Renal cortex interstitium (tissue), 11 donors: Measurements from ENCODE around the gene BLID. TPM values are rescaled to one million over a fixed set of nuclear protein-coding genes. Genes with fewer than 3 reads are reported as not detected.

Source experiments
- DNase-seq, 11 donors: peaks; one replicate each; pipeline ENCODE4 v3.0.0-alpha.2; 2013; ENCODE audit warnings: low read depth in 9 of 11, low spot score in 4 of 11; ENCODE audit errors: extremely low read depth in 1 of 11
- polyA plus RNA-seq, 3 donors: library from polyadenylated mRNA; unstranded; fragments of 120-200 nt; gene quantifications; one replicate each; pipeline ENCODE4 v1.2.1, GENCODE V29; 2013; ENCODE audit not compliant: insufficient read length in 3 of 3

The BLID gene
- polyA plus RNA-seq, 3 donors, result not detected

DNA sequence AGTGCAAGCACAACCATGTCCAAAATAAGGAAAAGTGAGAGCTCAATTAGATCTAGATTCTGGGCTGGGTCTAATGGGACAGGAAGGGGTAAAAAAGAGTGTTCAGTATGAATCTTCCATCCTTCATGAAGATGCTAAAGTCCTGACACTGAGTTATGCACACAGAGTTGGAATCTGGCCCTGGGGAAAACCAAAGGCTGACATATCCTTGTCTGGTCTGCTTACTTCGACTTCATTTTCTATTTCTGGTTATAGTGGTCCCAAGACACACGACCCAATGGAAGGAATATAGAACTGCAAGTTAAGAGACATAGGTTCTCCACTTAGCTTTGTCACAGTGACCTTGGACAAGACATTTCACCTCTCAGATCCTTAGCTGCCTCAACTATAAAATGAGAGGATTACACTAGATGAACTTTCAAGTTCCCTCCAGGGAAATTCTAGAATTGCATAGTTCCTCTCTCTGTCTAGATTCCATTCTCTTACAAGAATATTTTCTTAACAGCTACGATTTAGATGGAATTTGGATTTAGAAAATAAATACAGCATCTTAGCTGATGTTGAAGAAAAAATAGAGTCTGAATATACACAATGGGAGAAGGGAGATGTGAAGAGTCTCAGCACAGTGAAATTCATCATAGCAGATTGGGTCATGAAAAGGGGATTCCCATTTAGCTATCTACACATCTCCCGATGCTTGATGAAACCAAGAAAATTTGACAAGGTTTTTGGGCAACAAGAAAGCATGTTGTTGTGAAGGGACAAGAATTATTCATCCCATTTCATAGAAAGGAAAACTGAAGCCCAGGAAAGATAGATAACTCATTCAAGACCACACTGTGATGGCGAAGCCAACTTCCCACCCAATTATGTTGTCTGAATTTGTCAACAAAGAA is 3.3 kb downstream of the BLID start:
- no peak for DNase-seq

DNA sequence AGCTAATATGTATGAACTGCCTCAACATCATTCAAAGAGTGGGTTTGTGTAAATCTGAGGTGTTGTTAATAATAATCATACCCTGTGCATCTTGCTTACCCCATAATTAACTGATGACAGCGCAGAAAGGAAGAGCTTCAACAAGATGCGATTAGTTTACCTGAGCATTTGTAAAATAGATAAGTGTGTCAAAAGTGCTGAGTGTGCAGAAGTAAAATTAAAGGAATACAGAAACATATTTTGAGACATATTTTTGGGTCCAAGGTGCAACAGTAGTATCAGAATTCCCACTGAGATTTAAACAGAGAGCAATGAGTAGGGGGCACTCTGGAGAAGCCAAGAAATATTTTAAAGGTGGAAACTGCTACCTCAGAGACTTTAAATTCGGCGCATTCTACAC is 6.1 kb downstream of the BLID start:
- DNase-seq, result no peak

DNA sequence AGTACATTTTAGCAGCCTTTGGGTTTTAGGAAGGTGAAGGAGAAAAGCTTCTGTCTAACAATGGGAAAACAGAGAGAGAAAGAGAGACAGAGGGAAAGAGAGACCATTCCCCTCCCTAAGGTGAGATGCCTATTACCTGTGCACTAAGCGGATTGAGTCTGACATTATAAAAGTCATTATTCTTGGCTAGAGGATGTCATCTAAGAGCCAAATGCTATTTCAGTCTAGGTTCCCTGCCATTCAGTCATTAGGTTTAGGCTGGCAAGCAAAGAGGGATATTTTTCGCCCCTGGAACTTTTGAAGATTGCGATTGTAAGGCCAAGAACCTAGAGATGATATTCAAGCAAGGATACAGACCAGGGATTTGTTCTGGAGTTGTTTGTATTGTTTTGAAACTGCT is 7.2 kb downstream of the BLID start:
- no peak for DNase-seq

DNA sequence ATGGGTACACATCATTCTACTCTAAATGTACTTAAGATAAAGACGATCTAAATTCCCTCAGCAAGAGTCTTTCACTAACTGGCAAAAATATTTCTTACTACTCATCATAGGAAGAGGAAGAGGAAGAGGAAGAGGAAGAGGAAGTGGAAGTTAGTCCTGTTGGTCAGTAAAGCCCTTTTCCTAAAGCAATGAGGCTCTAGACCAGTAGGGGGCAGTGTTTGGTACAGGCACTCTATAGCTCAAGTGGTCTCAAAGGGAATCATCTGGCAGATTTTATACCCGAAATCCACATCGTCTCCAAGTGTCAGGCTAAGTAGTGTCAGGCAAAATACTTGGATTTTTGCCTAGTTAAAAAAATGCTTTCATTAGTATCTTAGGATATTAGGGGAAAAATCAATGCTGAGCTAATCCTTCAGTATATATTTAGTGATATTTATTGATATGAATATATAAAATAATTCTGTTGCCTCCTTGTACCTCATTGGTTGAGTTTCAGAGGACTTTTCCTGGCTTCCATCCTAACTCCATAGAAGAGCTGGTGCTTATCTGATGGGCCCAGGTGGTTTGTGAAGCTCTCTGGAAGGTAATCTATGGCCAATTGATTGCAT is 7.7 kb downstream of the BLID start:
- peak in 2 of 11 donors; percentile 20 for DNase-seq

DNA sequence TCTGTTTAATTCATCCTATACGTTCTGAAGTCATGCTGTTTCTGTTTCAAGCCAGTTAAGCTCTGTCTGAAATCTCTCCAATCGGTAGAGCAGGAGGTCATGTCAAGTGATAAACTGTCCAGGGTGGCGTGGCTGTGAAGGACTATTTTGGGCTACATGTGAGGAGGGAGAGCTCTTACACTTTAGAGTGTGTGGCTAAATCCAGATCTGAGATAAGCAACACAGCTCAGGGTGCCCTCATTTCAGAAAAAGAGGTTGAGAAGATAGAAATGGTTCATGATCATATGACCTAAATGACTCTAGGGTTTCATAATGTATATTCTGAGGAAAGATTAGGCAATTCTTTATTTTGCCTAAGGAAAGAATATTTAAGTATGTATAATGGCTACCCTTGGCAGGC is 8.4 kb downstream of the BLID start:
- DNase-seq, result no peak

DNA sequence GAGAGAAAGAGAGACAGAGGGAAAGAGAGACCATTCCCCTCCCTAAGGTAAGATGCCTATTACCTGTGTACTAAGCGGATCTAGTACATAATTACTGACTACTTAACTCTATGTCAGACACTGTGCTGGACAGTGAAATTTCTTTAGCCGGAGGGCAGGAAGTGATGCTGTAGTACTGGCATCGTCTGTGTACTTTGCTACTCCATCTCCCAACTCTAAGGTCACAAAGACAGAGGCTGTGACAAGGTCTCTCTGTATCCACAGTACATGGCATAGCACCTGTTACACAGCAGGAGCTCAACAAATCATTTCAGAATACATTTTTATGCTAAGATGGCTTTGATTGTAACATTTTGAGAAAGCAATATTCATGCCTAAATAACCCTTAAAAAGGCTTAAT is 9.0 kb downstream of the BLID start:
- DNase-seq, result no peak

DNA sequence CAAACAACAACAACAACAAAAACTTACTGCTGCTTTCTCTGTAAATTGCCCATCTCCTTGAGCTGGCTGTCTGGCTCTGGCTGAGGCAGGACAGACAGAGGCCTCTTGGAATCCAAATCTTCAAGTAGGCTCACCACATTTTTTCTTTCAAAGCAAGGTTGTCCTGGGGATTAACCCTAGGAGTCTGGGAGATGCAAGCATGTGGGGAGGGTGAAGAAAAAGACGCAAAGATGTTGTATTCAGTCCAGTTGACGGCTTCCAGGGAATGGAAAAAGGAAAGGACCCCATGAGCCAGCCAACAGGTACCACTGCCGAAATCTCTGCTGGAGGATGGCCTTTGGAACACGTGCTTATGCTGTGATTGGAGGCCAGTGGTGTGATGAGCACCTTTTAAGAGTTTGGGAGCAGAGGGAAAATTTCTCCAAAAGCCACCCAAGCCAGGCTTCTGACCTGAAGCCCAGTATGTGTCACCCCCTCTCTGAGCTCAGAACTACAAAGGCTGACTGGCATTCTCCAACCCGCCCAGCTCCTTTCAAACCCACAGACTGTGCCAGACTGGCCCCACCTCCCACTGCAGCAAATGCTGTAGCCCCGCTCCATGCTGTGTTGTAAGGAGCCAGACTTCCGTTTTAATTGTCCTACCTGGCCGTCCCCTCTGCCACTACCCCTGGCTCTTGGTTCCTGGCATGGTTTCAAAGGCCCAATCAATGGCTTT is 10.8 kb downstream of the BLID start:
- DNase-seq, result no peak

DNA sequence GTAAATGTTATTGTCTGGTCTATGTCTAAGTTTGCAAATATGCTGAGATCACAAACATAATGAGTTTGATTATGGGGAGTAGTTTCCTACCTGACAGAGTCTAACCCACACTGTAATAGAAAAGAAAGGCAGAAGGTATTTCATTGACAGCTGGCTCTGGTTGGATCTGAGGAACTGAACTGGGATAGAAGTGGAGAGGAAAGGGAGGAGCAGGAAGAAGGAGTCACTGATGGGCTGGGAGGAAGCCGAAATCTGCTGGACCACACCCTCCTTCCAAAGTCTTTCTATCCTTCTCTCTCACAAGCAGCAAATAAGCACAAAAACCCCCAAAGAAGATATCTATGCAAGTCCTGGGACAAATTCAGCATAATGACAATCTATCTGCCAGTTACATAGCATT is 11.7 kb downstream of the BLID start:
- no peak for DNase-seq

DNA sequence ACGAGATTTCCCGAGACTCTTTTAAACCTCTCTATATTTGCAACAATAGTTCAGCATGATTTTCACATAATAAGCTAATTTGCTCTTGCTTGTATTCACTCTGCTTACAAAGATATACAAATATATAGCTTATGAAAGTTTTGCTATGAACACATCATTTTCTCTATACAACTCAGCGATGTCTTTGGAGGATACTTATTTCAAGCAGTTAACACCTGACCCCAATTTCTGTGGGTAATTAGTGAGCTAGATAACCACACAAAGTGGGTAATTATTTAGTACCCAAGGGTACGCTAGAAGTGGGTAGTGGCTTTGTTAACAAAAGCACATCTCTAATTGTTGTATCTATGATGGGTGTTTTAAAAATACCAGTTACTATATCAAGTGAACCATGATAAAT is 12.3 kb downstream of the BLID start:
- DNase-seq, result no peak

DNA sequence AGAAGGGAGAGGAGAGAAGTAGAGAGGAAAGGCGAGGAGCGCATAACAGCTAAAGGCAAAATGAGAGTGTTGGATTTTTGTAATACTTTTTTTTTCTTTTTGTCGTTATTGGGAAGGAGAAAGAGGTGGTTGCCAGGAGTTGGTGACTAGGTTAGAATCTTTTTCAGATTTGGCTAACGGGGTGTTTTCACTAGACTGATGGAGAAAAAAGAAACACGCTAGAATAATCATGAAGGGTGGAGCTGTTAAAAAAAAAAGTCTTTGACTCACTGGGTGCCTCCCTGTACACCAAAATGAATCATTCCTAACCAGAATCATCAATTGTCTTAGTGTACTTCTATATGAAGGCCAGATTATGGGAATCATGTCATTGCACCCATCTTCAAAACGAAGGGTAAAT is 12.7 kb downstream of the BLID start:
- no peak for DNase-seq

DNA sequence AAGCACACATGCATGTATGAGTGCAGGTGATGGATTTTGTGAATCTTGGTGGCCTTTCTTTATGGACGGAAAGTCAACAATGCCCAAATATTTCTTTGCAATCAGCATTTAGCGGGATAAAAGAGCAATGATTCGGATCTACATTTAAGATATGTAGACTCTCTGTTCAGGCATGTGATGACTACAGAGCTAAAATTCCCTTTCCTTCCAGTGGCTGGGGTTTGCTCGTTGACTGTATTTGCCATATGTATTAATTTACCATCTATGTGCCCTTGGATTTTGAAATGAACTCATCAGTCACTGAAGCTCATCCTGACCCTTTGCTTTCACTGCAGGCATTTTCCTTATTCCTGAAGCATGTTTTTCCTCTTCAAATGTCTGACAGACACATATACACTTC is 13.6 kb downstream of the BLID start:
- DNase-seq, result no peak

DNA sequence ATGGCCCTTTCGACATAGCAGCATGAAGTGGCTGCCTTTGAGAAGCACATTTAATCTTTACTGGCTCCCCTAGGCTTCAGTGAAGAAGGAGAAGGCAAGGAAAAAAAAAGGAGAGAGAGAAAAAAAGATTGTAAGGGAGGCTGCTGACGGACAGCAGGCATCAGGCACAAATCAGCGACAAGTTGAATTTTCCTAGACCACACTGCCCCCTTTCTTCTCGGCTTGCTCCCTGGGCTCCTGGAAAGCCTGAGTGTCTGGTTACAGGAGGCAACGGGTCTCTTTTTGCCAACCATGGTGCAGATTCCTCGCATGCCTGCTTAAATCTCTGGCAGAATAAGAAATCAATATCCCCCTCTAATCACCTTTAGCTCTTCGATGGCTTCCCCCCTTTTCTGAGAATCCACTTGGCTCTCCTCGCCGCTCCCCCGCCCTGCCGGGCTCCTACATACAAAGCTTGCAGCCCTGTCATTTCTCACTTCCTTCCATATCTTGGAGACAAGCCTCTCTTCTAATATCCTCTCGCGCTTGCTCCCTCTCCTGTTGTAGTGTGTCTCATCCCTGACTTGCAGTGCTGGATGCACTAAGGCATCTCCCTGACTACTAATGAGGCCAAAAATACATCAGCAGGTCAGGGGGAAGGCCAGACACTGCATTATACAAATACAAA is 14.3 kb downstream of the BLID start:
- peak in 9 of 11 donors; percentile 73 to 93 (median 83) for DNase-seq

DNA sequence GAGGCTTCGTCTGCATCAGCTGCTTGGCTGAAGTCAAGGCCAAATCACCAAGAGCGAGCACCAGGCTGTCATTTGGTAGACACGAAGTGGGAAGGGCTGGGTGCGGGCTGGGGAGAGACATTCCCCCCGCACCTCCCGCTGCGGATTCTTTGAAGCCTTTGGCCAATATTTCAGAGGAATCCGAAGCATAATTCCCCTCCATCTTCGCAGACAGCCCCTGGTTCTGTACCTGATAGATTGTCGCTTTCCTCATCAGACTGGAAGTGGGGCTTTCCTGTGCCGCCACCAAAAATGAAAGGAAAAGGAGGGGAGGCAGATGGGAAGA is 15.3 kb downstream of the BLID start:
- DNase-seq, result peak in 2 of 11 donors; percentile 35 to 36

DNA sequence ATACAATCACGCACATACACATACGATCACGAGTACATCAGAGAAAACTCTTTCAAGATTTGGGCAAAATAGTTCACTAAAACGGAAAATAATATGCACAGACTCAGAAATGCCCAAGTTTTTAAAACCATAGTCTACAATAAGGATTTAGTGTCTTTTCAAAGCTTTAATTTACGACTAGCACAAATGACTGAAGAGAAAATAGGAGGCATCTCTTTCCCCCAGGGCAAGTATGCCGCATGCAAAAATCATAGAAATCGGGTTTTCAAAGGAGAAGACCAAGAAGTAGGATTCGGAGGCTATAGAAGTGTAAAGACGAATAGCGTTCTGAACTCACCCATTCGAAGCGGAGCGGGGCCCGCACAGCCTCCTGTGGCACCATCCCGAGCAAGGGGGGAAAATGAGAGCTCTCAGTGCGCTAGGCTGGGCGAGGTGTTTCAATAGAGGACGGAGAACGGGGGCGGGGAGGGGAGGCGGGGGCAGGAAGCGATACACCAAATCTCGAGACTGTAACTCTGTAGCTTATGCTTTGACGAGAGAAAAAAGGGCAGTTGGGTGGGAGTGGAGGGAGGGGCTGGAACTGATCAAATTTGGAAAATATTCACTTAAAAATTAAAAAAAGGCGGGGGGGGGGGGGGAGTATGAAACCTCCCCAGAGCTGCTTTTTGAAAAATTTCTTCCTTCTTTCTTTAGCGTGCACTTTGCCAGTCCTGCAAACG is 15.8 kb downstream of the BLID start:
- DNase-seq, result peak in 3 of 11 donors; percentile 55 to 57 (median 57)

DNA sequence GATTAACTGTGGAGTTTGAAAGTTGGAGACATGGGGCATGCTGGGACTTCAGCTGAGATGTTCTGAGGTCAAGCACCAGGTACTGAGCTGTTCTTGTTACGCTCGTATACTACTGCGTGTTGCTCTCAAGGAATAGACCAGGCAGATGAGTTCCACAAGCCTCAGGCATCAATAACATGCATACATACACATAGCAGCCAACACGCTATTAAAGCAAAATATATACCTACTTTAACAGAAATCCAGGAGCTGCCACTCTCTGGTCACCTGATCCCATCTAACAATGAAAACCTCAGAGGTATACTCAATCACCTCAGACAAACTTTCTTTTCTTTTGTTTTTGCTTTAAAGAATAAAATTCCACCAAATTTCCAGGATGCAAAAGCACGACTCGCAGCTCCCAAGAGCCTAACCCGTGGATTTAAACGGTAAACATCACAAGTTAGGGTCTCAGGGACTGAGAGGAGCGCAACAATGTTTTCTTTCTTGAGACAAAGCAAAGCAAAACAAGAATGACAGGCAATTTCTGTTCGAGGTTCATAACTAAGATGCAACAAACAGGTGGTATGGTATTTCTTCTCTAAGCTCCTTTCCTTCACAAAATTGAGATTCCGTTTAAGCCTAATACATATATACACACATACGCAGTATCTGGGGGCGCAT is 16.5 kb downstream of the BLID start:
- peak in 2 of 11 donors; percentile 20 to 30 for DNase-seq

DNA sequence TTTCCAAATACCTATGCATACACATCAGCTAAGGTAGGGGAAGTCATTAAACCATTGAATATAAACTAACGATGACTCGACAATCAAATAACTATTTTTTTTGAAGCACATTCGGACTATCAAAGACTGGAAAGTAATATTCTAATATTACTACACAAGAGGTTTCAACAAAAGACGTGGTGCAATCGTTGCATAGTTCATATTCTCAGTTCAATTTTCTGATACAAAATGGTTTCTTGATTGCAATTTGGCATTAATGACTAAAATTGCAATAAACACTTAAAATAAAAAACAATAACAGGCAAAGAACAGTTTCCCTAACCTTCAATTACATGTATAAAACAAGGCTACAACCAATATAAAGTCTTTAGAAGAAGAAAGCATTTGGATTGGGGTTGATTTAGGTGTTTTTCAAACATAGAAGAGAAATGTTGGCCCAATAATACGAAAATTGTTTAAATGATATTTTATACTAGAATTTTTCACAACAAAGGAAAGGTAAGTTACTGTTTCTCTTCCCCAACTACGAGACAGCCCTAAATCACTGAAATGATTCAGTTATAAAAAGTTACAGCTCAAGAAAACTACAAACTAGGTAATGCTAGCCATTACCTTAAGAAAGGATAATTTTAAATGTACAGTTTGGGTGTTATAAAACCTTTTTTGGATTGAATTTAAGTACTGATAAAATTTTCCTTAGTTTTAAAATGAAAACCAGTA is 17.6 kb downstream of the BLID start:
- DNase-seq, result peak in 1 of 11 donors; percentile 18

DNA sequence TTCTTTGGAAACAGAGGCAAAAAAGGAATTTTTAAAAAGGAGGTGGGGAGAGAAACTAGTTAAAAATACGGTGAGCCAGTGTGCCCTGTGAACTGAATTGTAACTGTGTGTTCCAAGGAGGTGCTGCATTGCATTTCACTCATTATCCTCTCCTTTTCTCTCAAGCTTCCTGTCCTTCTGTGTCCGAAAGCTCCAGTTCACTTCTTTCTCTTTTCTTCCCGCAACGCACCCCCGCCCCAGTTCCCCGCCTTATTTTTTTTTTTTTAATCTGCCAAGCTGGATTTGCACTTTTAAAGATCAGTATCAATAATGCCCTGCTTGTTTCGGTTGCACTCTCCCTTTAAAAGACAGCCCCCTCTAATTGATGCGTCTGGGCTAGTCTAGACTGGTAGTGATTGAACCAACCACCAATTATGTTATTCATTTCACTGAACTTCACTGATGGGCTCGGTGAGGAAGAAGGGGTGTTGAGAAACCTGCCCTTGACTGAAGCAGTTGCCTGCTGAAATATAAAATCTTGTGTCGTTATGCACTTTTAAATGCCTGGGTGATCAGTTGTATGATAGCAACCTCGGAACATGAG is 18.5 kb downstream of the BLID start:
- DNase-seq, result peak in 2 of 11 donors; percentile 17 to 20
